ENCODE results near the gene MMP1.

- TF ChIP-seq CTCF (conservative IDR thresholded peaks at IDR 0.05; ENCODE audit: low read length) (no peak), EZH2phosphoT487 (IDR thresholded peaks at IDR 0.05; ENCODE audit: borderline replicate concordance) (no peak)
These were observed 38.4 kb upstream of the MMP1 start for GRCh38 chr11:102836290-102836875.

Data from Loucy (cell line).